GM19240 (cell line): ENCODE data around the gene TMEM150A.
A peak's percentile ranks its signal among the peaks of the same experiment; 100 is the strongest.
"Not testable (repeated sequence)": the region's sequence is repeated elsewhere in the genome, so short reads cannot be mapped to it uniquely, and the experiment has no call there.

Experiments
- DNase-seq: peaks from one replicate; pipeline ENCODE4 v3.0.0; 2011; ENCODE audit warnings: low spot score; ENCODE audit not compliant: insufficient read length

Gene TMEM150A, protein sequence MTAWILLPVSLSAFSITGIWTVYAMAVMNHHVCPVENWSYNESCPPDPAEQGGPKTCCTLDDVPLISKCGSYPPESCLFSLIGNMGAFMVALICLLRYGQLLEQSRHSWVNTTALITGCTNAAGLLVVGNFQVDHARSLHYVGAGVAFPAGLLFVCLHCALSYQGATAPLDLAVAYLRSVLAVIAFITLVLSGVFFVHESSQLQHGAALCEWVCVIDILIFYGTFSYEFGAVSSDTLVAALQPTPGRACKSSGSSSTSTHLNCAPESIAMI

DNA sequence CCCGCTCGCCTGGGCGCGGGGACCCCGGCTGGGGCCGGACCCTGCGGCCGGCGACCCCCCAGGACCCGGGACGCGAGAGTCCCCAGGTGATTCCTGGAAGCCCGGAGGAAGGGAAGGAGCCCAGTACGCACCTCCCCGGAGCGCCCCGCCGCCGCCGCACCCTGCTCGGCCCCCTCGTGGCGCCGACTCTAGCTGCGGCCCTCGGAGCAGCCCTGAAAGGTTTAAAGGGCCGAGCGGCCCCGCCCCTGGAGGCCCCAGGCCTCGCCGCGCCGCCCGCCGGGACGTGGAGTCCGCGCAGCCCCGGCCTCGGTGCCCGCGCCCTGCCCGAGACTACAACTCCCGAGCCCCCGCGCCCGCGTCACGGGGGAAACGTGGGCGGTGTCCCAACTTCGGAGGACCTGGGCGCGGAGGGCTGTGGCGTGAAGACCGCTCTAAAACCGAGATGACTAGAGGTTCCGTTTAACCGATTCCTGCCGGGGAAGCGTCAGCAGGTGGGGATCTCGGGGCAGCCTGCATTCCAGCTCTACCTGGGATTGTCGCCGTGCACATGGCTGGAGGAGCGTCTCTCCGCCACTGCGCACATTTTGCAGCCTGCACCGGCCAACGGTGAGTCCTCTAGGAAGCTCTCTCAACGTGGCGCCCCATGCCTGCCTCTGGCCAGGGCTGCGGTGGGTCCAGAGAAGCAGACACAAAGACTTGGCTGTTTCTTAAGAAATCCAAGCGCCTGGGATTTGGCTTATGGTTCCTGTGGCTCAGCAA lies at the start of gene TMEM150A:
Gene TMEM150A, minus strand, starts transcription at position 223 of the 759 bp plus-strand sequence. CDS start 750 bp downstream, outside the sequence.
- peak; percentile 68 for DNase-seq

DNA sequence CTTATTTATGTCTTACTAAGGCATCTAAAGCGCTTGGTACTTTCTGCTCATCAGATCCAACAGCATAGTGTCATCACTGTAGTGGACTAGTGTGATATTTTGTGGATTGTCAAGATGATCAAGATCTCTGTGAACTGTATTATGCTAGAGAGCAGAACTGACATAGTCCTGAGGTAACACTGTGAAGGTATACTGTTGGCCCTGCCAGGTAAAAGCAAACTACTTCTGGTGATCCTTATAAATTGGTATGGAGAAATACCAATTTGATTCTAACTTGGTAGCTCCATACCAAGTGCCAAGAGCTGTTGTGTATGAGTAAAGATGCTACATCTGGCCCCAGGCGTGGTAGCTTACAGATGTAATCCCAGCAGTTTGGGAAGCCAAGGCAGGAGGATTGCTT lies 49.6 kb upstream of the TMEM150A start:
- DNase-seq = no peak

DNA sequence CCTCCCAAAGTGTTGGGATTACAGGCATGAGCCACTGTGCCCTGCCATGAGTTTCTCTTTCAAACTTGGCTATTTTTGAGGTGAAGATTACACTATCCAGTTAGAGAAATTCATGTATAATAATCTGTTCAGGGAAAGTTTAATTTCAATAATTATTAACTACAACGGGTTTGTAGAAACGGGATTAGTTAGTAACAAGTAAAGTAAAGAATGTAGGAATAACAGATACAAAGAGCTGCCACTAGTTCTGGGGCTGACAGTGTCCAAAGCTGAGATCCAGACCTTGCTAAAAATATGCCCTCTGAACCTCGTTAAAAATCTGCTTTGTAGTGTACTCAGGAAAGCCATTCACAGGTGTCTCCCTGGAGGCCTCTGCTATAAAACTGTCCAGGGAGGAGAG lies 48.6 kb upstream of the TMEM150A start:
- no peak for DNase-seq

DNA sequence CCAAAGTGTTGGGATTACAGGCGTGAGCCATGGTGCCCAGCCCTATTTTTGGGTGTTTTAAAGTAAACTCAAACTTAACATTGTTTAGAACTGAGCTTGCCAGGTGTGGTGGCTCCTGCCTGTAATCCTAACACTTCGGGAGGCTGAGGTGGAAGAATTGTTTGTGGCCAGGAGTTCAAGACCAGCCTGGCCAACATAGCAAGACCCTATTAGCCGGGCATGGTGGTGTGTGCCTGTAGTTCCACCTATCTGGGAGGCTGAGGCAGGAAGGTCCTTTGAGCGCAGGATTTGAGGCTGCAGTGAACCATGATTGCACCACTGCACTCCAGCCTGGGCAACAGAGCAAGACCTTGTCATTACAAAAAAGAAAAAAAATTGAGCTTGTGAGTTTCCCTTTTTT lies 48.0 kb upstream of the TMEM150A start:
- no peak for DNase-seq

DNA sequence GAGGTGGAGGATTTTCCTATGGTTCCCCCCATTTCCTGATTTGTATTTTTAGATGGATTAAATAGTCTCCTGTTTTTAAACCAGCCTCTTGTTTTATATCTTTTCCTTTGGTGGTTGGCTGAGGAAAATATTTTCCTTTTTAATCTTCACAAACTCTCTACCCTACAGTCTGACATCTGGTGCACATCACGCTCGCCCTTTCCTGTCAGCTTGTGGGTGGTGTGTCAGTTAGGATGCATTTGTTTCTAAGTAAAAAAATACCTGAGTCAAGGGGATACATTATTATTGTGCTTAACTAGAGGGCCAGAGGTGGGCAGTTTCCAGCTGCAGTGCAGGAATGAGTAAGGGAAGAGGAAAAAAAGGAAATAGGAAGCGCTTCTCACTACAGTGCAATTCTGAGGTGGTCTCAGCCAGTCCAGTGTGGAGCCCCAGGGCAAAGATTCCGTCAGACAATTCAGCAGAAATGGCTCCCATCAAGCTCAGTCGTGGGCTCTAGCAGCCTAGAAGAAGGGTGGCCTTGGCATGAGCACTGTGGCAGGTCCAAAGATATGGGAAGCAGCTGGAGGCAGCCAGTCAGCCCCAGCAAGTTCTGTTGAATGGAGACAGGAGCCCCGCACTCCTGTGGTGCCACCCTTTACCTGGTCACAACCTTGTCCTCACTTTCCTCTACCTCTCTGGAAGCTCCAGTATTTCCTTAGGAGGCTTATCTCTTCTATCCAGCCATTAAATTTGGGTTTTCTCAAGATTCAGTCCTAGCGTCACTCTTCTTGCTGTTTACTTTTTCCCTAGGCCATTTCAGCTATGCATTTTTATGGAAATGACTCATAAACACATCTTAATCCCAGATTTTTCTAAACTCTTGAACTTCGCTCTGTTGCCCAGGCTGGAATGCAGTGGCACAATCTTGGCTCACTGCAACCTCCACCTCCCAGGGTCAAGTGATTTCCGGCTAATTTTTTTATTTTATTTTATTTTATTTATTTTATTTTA lies 47.0 kb upstream of the TMEM150A start:
- DNase-seq = no peak

DNA sequence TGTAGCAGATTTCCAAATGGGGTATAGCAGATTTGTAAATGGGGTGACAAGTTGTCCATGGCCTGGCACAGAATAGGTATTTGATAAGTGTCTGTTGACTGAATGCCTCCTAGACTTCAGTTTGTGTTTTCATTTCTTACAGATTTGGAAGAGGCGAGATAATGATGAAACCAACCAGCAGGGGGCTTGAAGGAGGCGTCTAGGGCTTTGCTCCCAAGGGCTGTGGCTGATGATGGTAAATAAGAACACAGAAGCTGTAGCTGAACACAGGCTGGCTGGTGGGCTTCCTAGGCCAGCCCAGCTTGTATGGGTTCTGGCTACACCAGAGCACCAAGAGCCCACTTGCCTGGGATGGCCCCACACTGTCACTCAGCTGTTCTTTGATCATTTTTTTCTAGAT lies 46.1 kb upstream of the TMEM150A start:
- DNase-seq = no peak

DNA sequence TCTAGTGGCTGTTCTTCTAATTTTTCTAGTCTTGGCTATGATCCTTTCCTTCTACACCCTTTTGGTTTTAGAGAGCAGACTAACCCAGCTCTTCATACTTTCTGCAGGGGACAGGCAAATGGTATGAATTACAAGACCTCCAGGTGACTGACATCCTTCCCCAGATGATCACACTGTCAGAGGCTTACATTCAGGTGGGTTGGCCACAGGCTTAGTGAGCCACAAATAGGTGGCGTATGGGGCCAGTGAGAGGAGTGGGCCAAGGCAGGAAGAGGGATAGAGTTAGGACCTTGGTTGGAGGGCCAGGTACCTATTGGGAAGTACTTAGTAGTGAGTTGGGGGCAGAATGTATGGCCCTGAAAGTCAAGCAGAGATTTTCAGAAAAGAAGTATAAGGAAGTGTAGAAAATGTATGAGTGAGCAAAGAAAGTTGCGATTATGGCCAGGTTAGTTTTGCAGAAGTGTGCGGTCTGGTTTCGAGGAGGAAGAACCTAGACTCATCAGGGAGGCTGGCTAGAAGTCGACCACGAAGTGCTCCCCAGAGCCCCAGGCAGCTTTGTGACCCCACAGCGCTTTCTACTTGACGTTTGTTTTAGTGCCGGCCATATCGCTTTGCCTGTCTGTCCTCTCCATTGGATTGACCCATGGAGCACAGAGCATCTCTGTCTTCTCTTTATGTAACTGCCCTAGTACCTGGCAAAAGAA lies 45.5 kb upstream of the TMEM150A start:
- DNase-seq = no peak

DNA sequence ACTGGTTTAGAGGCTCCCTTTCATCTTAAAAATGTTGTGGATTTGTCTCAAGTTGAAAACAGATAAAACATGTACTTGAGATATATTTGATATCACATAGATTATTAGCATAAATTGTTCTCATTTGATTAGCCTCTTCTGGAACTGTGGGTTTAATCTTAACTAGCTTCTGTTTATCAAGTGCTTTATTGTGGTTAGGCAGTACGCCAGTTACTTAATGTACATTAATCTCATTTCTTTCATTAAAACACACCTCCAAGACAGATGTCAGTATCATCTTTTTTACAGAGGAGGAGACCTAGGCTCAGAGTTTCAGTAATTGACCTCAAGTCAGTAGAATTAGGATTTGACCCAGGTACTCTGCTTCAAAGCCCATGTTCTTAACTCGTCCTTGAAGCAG lies 43.7 kb upstream of the TMEM150A start:
- no peak for DNase-seq

DNA sequence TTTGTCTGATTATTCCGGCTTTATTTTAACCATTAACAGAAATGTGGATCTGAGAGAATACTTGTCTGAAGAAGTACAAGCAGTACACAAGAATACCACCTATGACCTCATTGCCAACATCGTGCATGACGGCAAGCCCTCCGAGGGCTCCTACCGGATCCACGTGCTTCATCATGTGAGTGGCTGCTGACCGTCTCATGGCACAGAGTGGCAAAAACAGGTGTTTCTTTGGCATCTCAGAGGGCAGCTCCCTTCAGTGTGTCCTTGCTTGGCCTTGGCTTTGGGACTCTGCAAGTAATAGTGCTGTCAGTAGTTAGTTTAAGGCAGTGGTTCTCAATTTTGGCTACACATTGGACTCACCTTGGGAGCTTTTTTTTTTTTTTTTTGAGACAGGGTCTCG lies 42.4 kb upstream of the TMEM150A start:
- no peak for DNase-seq

DNA sequence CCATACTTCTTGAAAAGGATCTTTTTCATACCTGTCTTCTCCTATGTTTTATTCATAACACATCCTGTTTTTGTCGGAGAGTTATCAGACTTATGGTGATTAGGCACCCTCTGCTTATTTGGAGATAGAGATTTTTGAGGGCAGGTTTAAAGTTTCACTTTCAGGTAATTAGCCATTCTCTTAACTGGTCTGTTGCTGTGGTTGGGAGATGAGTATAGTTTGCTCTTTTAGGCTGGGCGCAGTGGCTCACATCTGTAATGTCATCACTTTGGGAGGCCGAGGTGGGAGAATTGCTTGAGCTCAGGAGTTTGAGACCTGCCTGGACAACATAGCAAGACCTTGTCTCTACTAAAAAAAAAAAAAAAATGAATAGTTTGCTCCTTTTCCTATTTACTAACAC lies 40.2 kb upstream of the TMEM150A start:
- DNase-seq = no peak

DNA sequence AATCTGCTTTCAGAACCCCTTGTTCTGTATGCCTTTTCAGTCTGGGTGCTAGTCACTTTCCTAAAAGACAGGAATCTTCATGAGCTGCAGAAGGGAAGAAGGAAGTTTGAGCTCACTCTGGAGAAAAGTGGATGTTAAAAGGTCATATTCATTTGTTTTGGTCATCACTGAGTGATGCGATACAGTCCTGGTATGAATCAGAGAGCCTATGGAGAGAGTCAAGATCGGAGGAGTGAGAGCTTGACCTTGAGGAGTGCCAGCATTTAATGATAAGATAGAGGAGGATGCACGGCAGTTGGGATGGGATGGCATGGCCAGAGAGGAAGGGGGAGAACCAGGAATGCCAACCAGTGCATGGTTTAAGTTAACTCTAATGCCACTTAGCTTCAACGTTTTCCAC lies 33.1 kb upstream of the TMEM150A start:
- DNase-seq = no peak

DNA sequence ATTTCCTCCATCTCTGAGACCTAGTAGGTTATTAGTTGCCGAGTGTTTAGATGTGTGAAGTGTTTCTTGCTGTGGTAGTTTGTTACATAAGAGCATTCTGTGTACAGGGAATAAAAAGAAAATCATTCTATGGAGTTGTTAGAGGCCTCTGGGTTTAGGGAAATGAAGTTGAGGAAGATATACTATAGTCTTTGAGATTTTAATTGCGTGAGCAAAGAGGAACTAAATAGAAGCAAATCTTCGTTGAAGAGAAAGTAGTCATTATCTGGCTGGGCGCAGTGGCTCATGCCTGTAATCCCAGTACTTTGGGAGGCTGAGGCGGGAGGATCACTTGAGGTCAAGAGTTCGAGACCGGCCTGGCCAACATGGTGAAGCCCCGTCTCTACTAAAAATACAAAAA lies 32.5 kb upstream of the TMEM150A start:
- no peak for DNase-seq

DNA sequence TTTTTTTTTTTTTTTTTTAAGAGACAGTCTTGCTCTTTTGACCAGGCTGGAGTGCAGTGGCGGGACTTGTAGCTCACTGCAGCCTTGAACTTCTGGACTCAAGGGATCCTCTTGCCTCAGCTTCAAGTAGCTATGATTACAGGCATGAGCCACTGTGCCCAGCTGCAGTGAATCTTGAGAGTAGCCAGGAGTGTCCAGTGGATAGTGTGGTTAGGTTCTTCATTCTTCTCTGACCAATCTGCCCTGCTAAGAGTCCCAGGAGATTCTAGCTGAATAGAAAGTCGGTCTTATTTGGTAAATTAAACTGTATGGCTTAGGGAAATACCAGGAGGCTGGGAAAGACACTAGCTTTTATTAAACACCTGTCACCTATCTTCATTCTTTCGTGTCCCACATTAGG lies 28.8 kb upstream of the TMEM150A start:
- no peak for DNase-seq

DNA sequence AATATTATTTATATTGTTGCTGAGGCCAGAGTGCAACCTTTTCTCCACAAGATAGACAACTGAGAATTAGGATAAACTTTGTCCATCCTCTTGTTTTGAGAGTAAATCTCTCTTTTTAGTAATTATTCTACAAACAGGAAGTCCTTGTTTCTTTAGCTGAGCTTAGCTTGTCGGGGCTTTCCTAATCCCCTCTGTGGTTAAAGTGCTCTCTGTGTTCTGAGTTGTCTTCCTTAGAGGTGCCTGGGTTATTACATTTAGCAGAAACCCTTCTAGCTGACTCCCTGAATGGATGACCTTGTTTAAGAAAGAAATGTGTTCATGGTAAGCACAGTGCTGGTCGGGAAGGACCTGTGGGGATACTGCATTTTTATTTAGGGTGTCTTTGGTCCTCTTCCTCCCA lies 26.2 kb upstream of the TMEM150A start:
- DNase-seq = no peak

DNA sequence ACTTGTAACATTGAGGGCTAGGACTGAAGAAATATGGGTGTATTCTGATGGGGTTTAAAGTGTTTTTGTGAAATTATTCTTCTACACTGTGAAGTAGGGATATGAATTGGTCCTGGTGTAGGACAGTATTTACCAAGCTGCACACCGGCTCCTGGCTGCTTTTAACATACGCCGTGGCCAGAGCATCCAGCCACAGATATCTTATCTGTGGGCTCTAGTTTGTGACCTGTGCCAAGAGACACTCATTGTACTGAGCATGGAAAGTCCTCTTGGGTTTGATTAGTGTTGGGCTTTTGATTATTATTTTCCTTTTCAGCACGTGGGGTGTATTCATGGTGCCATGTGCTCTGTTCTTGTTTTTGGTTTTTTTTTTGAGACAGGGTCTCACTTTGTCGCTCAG lies 21.5 kb upstream of the TMEM150A start:
- no peak for DNase-seq

DNA sequence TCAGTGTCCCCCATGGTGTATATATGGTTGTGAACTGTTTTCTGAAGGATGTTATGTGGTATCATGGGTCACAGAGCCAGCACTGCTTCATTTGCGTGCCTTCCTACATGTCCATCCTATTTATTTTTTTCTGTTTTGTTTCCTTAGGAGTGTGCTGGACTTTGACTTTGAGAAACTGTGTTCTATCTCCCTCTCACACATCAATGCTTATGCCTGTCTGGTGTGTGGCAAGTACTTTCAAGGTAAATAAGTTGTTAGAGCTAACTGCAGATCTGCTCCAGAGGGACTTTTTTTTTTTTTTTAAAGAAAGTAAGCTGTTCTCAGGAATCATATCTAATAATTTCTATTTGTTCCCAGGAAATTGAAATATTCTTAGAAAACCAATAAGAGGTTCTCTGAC lies 18.8 kb upstream of the TMEM150A start:
- DNase-seq = no peak

DNA sequence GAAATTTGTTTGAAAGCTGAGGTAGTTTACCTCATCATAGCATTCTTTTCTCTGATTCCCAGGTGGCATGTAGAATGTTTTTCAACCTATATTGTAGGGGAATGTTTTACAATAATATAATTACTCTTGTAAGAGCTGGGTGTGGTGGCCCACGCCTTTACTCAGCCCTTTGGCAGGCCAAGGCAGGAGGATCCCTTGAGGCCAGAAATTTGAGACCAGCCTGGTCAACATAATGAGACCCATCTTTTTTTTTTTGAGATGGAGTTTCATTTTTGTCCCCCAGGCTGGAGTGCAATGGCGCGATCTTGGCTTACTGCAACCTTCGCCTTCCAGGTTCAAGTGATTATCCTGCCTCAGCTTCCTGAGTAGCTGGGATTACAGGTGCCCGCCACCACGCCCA lies 17.1 kb upstream of the TMEM150A start:
- no peak for DNase-seq

DNA sequence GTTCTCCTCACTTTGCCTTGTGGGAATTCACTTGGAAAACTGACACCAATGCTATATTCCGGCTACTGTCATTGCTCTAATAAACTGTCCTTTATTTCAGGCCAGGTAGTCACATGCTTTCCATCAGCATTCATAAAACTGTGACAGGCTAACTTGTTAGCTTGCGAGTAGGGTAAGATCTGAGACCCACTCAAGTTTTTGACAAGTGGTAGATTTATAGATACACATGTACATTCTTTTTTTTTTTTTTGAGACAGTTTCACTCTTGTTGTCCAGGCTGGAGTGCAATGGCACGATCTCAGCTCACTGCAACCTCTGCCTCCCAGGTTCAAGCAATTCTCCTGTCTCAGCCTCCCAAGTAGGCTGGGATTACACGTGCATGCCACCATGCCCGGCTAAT lies 15.2 kb upstream of the TMEM150A start:
- not testable (repeated sequence) for DNase-seq

DNA sequence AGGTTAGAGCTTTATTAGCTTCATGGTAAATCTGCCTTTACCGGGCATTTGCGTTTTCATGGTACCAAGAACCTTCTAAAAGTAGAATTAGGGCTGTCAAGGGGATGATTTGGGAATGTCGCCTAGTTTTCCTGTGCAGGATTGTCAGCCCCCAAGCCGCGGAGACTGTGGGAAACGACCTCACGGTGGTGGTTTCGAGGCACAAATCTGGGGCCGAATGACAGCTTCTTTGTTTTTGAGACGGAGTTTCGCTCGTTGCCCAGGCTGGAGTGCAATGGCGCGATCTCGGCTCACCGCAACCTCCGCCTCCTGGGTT lies 12.9 kb upstream of the TMEM150A start:
- DNase-seq = no peak

DNA sequence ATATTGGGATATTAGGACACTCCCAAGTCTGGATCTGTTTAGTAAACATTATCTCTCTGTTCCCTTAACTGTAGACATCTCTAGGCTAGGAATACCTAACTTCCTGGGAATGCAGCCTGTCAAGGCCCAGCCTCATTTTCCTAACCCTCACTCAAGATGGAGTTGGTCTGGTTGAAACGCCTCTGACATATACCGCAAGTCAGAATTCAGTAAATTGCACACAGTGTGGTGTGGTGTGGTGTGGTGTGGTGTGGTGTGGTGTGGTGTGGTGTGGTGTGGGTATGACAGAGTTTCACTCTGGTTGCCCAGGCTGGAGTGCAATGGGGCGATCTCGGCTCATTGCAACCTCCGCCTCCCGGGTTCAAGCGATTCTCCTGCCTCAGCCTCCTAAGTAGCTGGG lies 12.3 kb upstream of the TMEM150A start:
- not testable (repeated sequence) for DNase-seq

DNA sequence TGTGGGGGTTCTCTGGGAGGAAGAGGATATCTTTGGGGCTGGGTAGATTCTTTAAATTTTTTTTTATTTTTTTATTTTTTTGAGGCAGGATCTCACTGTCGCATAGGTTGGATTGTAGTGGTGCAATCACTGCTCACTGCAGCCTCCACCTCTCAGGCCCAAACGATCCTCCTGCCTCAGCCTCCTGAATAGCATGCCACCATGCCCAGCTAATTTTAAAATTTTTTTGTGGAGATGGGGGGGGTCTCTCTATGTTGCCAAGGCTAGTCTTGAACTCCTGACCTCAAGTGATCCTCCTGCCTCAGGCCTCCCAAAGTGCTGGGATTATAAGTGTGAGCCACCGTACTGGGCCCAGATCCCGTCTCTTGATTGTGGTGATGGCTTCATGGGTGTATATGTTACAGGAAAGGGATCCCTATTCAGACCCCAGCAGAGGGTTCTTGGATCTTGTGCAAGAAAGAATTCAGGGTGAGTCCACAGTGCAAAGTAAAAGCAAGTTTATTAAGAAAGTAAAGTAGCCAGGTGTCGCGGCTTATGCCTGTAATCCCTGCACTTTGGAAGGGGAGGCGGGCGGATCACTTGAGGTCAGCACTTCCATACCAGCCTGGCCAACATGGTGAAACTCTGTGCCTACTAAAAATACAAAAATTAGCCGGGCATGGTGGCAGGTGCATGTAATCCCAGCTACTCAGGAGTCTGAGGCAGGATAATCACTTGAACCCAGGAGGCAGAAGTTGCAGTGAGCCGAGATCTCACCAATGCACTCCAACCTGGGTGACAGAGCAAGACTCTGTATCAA lies 11.4 kb upstream of the TMEM150A start:
- no peak for DNase-seq
